Measurements from ENCODE around the gene TRMT44.

DNA sequence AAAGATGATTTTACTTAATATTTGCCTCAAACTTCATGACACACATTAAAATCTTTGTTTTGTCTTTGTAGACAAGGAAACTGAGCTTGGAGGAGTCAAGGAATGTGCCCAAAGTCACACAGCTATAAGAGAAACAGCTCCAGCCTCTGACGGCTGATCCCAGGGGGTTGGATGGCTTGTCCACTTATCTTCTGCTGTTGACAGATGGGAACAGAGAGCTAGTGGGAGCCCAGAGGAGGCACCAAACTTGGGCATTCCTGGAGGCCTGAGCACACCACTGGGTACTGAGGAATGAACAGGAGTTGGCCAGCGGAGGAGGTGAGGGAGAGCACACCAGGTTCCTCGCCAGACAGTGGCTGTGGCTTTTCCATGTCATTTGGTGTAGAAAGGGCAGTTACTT is 83.2 kb downstream of the TRMT44 start:
- TF ChIP-seq, protein P1, sequence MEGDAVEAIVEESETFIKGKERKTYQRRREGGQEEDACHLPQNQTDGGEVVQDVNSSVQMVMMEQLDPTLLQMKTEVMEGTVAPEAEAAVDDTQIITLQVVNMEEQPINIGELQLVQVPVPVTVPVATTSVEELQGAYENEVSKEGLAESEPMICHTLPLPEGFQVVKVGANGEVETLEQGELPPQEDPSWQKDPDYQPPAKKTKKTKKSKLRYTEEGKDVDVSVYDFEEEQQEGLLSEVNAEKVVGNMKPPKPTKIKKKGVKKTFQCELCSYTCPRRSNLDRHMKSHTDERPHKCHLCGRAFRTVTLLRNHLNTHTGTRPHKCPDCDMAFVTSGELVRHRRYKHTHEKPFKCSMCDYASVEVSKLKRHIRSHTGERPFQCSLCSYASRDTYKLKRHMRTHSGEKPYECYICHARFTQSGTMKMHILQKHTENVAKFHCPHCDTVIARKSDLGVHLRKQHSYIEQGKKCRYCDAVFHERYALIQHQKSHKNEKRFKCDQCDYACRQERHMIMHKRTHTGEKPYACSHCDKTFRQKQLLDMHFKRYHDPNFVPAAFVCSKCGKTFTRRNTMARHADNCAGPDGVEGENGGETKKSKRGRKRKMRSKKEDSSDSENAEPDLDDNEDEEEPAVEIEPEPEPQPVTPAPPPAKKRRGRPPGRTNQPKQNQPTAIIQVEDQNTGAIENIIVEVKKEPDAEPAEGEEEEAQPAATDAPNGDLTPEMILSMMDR (optimal IDR thresholded peaks at IDR 0.05 in 1 of 3, IDR thresholded peaks at IDR 0.05 in 1 of 3, conservative IDR thresholded peaks at IDR 0.05 in 1 of 3; ENCODE audit: extremely low read depth in 1 of 3, insufficient read depth in 2 of 3, low read length in 3 of 3) = no peak
- no peak for TF ChIP-seq EZH2 (IDR thresholded peaks at IDR 0.05; ENCODE audit: low read length)
